ENCODE data around the gene FAM98B.

The FAM98B gene

DNA sequence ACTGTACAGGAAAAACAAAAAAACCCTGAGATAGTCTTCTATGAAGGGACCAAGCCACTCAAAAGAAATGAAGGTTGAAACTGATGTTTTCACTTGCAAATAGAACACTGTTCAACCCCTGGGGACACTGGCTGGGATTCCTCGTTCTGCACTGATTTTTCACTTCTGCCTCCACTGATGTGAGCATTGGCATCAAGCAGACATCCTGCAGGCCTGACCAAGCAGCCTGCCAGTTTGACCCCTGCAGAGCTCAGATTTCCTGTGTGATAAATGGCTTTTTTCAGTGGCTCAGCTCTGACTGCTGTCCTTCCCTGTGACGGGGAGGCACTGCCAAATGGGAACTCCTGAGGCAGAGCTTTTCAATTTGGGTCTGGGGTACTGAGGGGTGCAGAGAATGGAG is 60.7 kb downstream of the FAM98B start:
- Histone ChIP-seq H3K36me3 (ENCODE audit: control insufficient read depth in 4 of 4, insufficient read depth in 4 of 4, low read length in 3 of 4) (peaks cover 0 to 10% (median 5%) of the 10 kb centered on the region in 4 experiments), H3K4me3 (ENCODE audit: control insufficient read depth in 1 of 7, extremely low read depth in 1 of 7, insufficient read depth in 4 of 7, low read depth in 2 of 7, low read length in 6 of 7) (no peak overlapping the region), H3K4me1 (ENCODE audit: control extremely low read depth in 1 of 4, control insufficient read depth in 4 of 4, insufficient read depth in 4 of 4, low read length in 3 of 4) (no peaks in the 10 kb centered on the region), H3K9me3 (ENCODE audit: control extremely low read depth in 1 of 5, control insufficient read depth in 4 of 5, insufficient read depth in 2 of 5, low read depth in 1 of 5, low read length in 4 of 5) (no peaks in the 10 kb centered on the region), H3K27me3 (replicated peaks in 2 of 5; ENCODE audit: control insufficient read depth in 4 of 5, insufficient read depth in 5 of 5, low read length in 4 of 5) (no peaks in the 10 kb centered on the region), H3K27ac (ENCODE audit: insufficient read depth in 1 of 2, low read depth in 1 of 2, low read length in 2 of 2, poor library complexity in 1 of 2, severe bottlenecking in 2 of 2) (no peak overlapping the region)
- no peak for DNase-seq
- WGBS (ENCODE audit: insufficient coverage) = 93% methylated on average over 2 of the region's 2 CpGs
- ChIA-PET CTCF (interaction anchor here (0.6 to 0.7 kb wide), 2 partner anchors 9 to 17 kb away, joined by 3 read pairs; no protein-coding TSS in a partner anchor), POLR2A (no interaction called here)

DNA sequence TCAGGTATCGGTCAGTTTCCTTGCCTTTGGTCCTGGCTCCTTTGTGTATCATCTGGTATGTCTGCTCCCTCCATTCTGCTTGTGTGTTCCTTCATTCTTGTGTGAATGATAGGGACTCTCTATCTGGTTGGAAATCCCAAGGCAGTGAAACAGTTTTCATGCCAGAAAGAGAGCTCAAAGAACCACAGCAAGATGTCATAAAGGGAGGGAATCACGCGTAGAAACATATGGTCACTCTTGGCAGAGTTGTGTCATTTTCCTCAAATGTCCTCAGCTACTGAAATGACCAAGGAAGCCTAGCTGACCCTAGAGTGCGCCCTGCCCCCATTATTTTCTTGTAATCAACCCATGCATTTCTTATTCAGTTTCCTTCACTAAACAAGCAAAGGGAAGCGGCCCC is 62.7 kb downstream of the FAM98B start:
- H3K4me3 ChIP-seq (ENCODE audit: control insufficient read depth in 1 of 7, extremely low read depth in 1 of 7, insufficient read depth in 4 of 7, low read depth in 2 of 7, low read length in 6 of 7) = no peak overlapping the region
- H3K4me1 ChIP-seq (ENCODE audit: control extremely low read depth in 1 of 4, control insufficient read depth in 4 of 4, insufficient read depth in 4 of 4, low read length in 3 of 4) = no peaks in the 10 kb centered on the region
- H3K36me3 ChIP-seq (ENCODE audit: control insufficient read depth in 4 of 4, insufficient read depth in 4 of 4, low read length in 3 of 4) = peaks cover 0 to 5% (median 2%) of the 10 kb centered on the region in 4 experiments
- no peak for DNase-seq
- no peaks in the 10 kb centered on the region for H3K9me3 ChIP-seq (ENCODE audit: control extremely low read depth in 1 of 5, control insufficient read depth in 4 of 5, insufficient read depth in 2 of 5, low read depth in 1 of 5, low read length in 4 of 5)
- H3K27me3 ChIP-seq (replicated peaks in 2 of 5; ENCODE audit: control insufficient read depth in 4 of 5, insufficient read depth in 5 of 5, low read length in 4 of 5) = no peaks in the 10 kb centered on the region
- CTCF ChIA-PET = interaction anchor here (1.6 kb wide), 1 partner anchor 77 kb away, joined by 4 read pairs; no protein-coding TSS in a partner anchor
- 97% methylated on average over 5 of the region's 5 CpGs for WGBS (ENCODE audit: insufficient coverage)
- POLR2A ChIA-PET = no interaction called here
- no peak overlapping the region for H3K27ac ChIP-seq (ENCODE audit: insufficient read depth in 1 of 2, low read depth in 1 of 2, low read length in 2 of 2, poor library complexity in 1 of 2, severe bottlenecking in 2 of 2)

DNA sequence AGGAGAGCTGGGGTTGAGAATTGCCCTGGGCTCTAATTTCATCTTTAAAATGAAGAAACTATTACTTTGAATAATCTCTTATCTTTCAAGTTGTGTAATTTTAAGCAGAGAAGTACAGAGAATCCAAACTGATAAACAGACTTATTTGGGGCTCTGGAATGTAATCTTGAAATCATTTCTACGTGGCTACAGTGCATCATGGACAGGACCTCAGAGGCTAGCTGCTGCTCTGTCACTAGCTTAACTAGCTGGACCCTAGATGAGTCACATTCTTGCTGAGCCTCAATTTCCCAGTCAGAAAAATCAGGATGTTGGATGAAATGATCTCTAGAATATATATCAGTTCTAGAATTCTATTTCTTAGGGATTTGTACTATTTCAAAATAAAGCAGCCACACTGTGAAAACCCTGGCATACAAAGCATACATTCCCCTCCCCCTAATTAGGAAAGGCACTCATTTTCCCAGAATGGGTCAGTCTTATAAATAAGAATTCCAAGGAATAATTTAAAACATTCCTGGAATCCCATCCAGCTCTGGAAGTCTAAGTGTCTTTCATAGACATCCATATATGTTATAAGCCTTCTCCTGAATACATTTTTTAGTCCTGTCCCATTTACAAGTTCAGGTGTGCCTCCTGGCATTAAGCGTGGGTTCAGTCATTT is 63.5 kb downstream of the FAM98B start:
- Histone ChIP-seq H3K4me3 (ENCODE audit: control insufficient read depth in 1 of 7, extremely low read depth in 1 of 7, insufficient read depth in 4 of 7, low read depth in 2 of 7, low read length in 6 of 7) (no peak overlapping the region), H3K27ac (ENCODE audit: insufficient read depth in 1 of 2, low read depth in 1 of 2, low read length in 2 of 2, poor library complexity in 1 of 2, severe bottlenecking in 2 of 2) (no peak overlapping the region), H3K27me3 (replicated peaks in 2 of 5; ENCODE audit: control insufficient read depth in 4 of 5, insufficient read depth in 5 of 5, low read length in 4 of 5) (no peaks in the 10 kb centered on the region), H3K9me3 (ENCODE audit: control extremely low read depth in 1 of 5, control insufficient read depth in 4 of 5, insufficient read depth in 2 of 5, low read depth in 1 of 5, low read length in 4 of 5) (no peaks in the 10 kb centered on the region), H3K36me3 (ENCODE audit: control insufficient read depth in 4 of 4, insufficient read depth in 4 of 4, low read length in 3 of 4) (peaks cover 0 to 3% (median 2%) of the 10 kb centered on the region in 4 experiments), H3K4me1 (ENCODE audit: control extremely low read depth in 1 of 4, control insufficient read depth in 4 of 4, insufficient read depth in 4 of 4, low read length in 3 of 4) (no peaks in the 10 kb centered on the region)
- ChIA-PET CTCF (interaction anchor here (1.6 kb wide), 1 partner anchor 77 kb away, joined by 4 read pairs; no protein-coding TSS in a partner anchor), POLR2A (no interaction called here)
- WGBS (ENCODE audit: insufficient coverage) = 100% methylated on average over 2 of the region's 2 CpGs
- DNase-seq = no peak

DNA sequence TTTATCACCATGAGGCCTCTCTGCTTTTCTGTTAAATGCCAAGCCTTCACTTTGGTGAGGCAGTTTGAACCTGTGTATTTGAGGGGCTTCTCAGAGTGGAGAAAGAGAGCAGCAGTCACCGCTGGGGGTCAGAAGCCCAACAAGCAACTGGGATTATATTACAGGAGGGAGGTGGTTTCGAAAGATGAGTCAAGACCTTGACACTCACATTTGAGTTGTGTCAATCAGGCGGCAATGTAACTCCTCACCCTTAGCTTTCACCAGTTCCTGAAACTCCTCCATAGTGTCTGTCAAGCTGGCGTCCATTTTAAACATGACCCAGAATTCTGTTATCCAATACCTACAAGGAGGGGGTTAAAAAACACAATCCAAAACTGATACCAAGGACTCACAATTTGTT is 64.2 kb downstream of the FAM98B start:
- H3K27ac ChIP-seq (ENCODE audit: insufficient read depth in 1 of 2, low read depth in 1 of 2, low read length in 2 of 2, poor library complexity in 1 of 2, severe bottlenecking in 2 of 2) = no peak overlapping the region

DNA sequence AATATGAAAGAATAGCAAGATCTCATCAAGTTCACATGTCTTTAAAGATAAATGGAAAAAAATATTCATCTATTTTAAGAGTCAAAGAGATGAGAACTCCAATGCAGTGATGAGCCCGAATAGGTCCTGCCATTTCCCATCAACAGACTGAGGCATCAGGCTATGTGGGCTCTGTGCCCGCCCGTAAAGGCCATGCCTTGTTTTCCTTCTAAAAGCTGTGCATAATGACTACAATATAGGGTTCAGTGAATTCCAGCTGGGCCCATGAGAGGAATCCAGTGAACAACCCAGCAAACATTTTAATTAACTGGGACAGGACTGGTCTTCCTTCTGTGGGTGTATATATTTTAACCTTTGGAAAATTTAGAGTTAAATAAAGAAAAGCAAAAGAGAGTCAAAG is 66.1 kb downstream of the FAM98B start:
- Histone ChIP-seq H3K4me3 (ENCODE audit: control insufficient read depth in 1 of 7, extremely low read depth in 1 of 7, insufficient read depth in 4 of 7, low read depth in 2 of 7, low read length in 6 of 7) (no peak overlapping the region), H3K4me1 (ENCODE audit: control extremely low read depth in 1 of 4, control insufficient read depth in 4 of 4, insufficient read depth in 4 of 4, low read length in 3 of 4) (no peaks in the 10 kb centered on the region), H3K27ac (ENCODE audit: insufficient read depth in 1 of 2, low read depth in 1 of 2, low read length in 2 of 2, poor library complexity in 1 of 2, severe bottlenecking in 2 of 2) (no peak overlapping the region), H3K36me3 (ENCODE audit: control insufficient read depth in 4 of 4, insufficient read depth in 4 of 4, low read length in 3 of 4) (peaks cover 0 to 2% (median 0%) of the 10 kb centered on the region in 4 experiments), H3K9me3 (ENCODE audit: control extremely low read depth in 1 of 5, control insufficient read depth in 4 of 5, insufficient read depth in 2 of 5, low read depth in 1 of 5, low read length in 4 of 5) (no peaks in the 10 kb centered on the region), H3K27me3 (replicated peaks in 2 of 5; ENCODE audit: control insufficient read depth in 4 of 5, insufficient read depth in 5 of 5, low read length in 4 of 5) (no peaks in the 10 kb centered on the region)
- ChIA-PET CTCF (no interaction called here), POLR2A (no interaction called here)
- 100% methylated on average over 3 of the region's 3 CpGs for WGBS (ENCODE audit: insufficient coverage)
- no peak for DNase-seq

More for the DNA sequence above, 64.2 kb downstream of the FAM98B start:
- 93% methylated on average over 3 of the region's 4 CpGs for WGBS (ENCODE audit: insufficient coverage)
- H3K36me3 ChIP-seq (ENCODE audit: control insufficient read depth in 4 of 4, insufficient read depth in 4 of 4, low read length in 3 of 4) = peaks cover 0 to 3% (median under 1%) of the 10 kb centered on the region in 4 experiments
- POLR2A ChIA-PET = no interaction called here
- no peak for DNase-seq
- H3K9me3 ChIP-seq (ENCODE audit: control extremely low read depth in 1 of 5, control insufficient read depth in 4 of 5, insufficient read depth in 2 of 5, low read depth in 1 of 5, low read length in 4 of 5) = no peaks in the 10 kb centered on the region
- CTCF ChIA-PET = no interaction called here
- H3K4me3 ChIP-seq (ENCODE audit: control insufficient read depth in 1 of 7, extremely low read depth in 1 of 7, insufficient read depth in 4 of 7, low read depth in 2 of 7, low read length in 6 of 7) = no peak overlapping the region
- H3K4me1 ChIP-seq (ENCODE audit: control extremely low read depth in 1 of 4, control insufficient read depth in 4 of 4, insufficient read depth in 4 of 4, low read length in 3 of 4) = no peaks in the 10 kb centered on the region
- H3K27me3 ChIP-seq (replicated peaks in 2 of 5; ENCODE audit: control insufficient read depth in 4 of 5, insufficient read depth in 5 of 5, low read length in 4 of 5) = no peaks in the 10 kb centered on the region

DNA sequence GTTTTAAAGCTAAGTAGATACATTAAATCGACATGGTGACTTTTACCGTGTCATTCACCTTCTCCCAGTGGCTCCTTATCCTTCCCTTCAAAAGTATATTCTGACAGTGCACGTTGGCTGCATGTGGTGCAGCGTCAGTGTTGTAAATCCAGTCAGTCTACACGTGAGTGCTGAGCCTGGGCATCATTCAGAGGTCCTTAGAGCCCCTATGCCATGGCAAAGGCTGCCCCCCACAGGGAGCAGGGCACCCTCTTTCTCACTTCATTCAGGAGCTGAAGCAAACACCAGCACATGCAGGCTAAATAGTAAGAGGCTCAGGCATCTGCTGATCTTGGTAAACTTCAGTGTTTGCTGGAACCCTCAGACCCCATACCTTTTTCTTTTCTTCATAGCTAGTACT is 67.4 kb downstream of the FAM98B start:
- H3K27ac ChIP-seq (ENCODE audit: insufficient read depth in 1 of 2, low read depth in 1 of 2, low read length in 2 of 2, poor library complexity in 1 of 2, severe bottlenecking in 2 of 2) = no peak overlapping the region
- H3K36me3 ChIP-seq (ENCODE audit: control insufficient read depth in 4 of 4, insufficient read depth in 4 of 4, low read length in 3 of 4) = no peaks in the 10 kb centered on the region
- H3K27me3 ChIP-seq (replicated peaks in 2 of 5; ENCODE audit: control insufficient read depth in 4 of 5, insufficient read depth in 5 of 5, low read length in 4 of 5) = no peaks in the 10 kb centered on the region
- POLR2A ChIA-PET = no interaction called here
- CTCF ChIA-PET = interaction anchor here (1.4 to 3.3 kb wide), 3 partner anchors 12 to 17 kb away, joined by 3 to 7 read pairs (median 3); no protein-coding TSS in a partner anchor
- no peak for DNase-seq
- H3K4me3 ChIP-seq (ENCODE audit: control insufficient read depth in 1 of 7, extremely low read depth in 1 of 7, insufficient read depth in 4 of 7, low read depth in 2 of 7, low read length in 6 of 7) = no peak overlapping the region
- H3K9me3 ChIP-seq (ENCODE audit: control extremely low read depth in 1 of 5, control insufficient read depth in 4 of 5, insufficient read depth in 2 of 5, low read depth in 1 of 5, low read length in 4 of 5) = no peaks in the 10 kb centered on the region
- WGBS (ENCODE audit: insufficient coverage) = 84% methylated on average over 5 of the region's 5 CpGs
- no peaks in the 10 kb centered on the region for H3K4me1 ChIP-seq (ENCODE audit: control extremely low read depth in 1 of 4, control insufficient read depth in 4 of 4, insufficient read depth in 4 of 4, low read length in 3 of 4)

DNA sequence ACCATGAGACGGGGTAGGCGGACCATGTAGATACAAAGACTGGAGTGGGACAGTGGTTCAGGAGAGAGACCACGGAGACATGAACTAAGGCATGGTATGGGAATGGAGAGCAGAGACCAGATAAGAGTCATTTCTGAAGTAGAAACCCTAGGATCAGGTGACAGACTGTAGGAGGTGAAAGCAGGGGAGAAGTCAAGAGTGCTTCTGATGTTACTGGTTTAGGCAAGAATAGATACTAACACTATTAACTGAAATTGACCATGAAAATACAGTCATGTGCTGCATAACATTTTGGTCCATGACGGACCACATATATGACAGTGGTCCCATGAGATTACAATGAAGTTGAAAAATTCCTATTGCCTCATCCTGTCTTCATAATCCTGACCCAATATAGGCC is 69.0 kb downstream of the FAM98B start:
- Histone ChIP-seq H3K27me3 (replicated peaks in 2 of 5; ENCODE audit: control insufficient read depth in 4 of 5, insufficient read depth in 5 of 5, low read length in 4 of 5) (no peaks in the 10 kb centered on the region), H3K4me3 (ENCODE audit: control insufficient read depth in 1 of 7, extremely low read depth in 1 of 7, insufficient read depth in 4 of 7, low read depth in 2 of 7, low read length in 6 of 7) (no peak overlapping the region), H3K36me3 (ENCODE audit: control insufficient read depth in 4 of 4, insufficient read depth in 4 of 4, low read length in 3 of 4) (no peaks in the 10 kb centered on the region), H3K9me3 (ENCODE audit: control extremely low read depth in 1 of 5, control insufficient read depth in 4 of 5, insufficient read depth in 2 of 5, low read depth in 1 of 5, low read length in 4 of 5) (no peaks in the 10 kb centered on the region), H3K27ac (ENCODE audit: insufficient read depth in 1 of 2, low read depth in 1 of 2, low read length in 2 of 2, poor library complexity in 1 of 2, severe bottlenecking in 2 of 2) (no peak overlapping the region), H3K4me1 (ENCODE audit: control extremely low read depth in 1 of 4, control insufficient read depth in 4 of 4, insufficient read depth in 4 of 4, low read length in 3 of 4) (no peaks in the 10 kb centered on the region)
- 100% methylated on average over 3 of the region's 4 CpGs for WGBS (ENCODE audit: insufficient coverage)
- CTCF ChIA-PET = interaction anchor here (0.9 to 3.3 kb wide), 3 partner anchors 13 to 18 kb away, joined by 3 to 7 read pairs (median 4); no protein-coding TSS in a partner anchor
- POLR2A ChIA-PET = no interaction called here
- no peak for DNase-seq

All from common myeloid progenitor, CD34-positive (primary cell).